Activated CD8-positive, alpha-beta memory T cell treated with anti-CD3 and anti-CD28 coated beads for 36 hours (primary cell): ENCODE results near the gene AKR1E2. TPM values are rescaled to one million over a fixed set of nuclear protein-coding genes. Genes with fewer than 3 reads are reported as not detected.

Experiments used
- CTCF ChIA-PET: fragments of 350-600 bp; sonication (Branson Sonifier 250); formaldehyde crosslinking; loops from one replicate; lab custom pipeline; 2021; ENCODE audit warnings: antibody characterized with exemption; lab: Charles Lee
- POLR2A ChIA-PET: fragments of 350-600 bp; sonication (Branson Sonifier 250); formaldehyde crosslinking; loops from one replicate; lab custom pipeline; 2021; ENCODE audit warnings: antibody characterized with exemption; lab: Charles Lee
- total RNA-seq, 2 experiments: library from RNA; stranded (reverse); gene quantifications; one replicate each; pipeline ENCODE4 v1.2.3, GENCODE V29; 2021

Gene AKR1E2
- total RNA-seq = 1 to 10 TPM; 2.0 to 3.2 TPM

DNA sequence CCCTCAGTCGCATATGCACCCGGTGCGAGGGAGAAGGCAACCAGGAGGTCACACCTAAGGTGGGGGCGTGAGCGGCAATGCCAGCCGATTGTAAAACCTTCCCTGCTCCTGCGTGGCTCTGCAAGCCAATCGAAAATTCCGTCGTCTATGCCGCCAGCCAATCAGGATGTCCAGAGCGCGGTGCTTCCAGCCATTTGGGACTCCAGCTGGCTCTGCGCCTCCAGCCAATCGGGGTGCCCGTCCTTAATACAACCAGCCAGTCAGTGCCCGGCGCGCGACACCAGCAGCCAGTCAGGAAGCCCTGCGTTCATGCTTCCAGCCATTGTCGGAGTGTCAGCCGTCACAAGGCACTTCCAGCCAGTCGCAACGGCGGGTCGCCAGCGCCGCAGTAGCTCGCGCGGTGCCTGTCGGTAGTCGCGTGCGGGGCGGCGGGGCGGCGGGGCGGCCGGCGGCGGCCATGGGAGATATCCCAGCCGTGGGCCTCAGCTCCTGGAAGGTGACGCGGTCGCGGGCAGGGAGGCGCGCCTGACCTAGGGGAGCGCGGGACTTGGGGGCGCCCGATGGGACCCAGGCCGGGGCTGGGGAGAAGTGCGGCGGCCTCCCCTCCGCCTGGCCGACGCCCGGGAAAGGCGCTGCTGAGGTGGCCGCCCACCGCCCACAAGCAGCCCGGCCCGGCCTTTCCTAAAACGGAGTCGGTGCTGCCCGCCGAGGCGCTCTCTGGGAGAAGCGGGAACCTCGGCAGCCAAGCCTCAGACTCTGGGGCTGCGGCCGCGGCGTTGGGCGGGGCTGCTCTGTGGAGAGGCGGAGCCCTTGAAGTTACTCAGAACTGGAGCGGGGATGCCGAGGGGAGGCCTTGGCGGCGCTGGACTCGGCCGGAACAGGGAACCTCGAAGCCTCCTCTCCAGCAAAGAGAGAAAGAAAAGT lies at the start of gene AKR1E2:
AKR1E2 (plus strand) TSS at position 340 of the 924 bp plus-strand sequence; CDS start at position 458, 118 bp downstream.
- ChIA-PET POLR2A (no interaction called here), CTCF (interaction anchor here (1.3 kb wide), 1 partner anchor 12 kb away, joined by 4 read pairs; no protein-coding TSS in a partner anchor)

GRCh38 chr10:4776234-4776638 lies 49.8 kb upstream of the AKR1E2 start:
- ChIA-PET POLR2A (no interaction called here), CTCF (no interaction called here)

DNA sequence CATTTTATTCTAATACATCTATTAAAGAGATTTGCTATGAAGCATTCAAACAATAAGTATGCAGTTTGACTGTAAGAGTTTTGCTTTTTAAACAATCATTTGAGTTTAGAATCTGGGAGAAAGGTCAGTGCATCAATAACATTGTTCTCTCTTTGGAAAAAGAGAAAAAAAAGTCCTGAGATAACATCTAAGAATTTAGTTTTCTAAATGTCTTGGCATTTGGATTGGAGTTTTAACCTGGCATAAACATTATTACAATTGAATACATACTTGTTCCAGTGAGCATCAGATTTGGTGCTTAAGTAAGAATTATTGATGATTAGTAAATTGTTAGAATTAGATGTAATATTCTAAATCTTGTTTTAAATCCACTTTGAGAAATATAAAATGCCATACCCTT lies 47.2 kb upstream of the AKR1E2 start:
- POLR2A ChIA-PET = no interaction called here
- CTCF ChIA-PET = no interaction called here

DNA sequence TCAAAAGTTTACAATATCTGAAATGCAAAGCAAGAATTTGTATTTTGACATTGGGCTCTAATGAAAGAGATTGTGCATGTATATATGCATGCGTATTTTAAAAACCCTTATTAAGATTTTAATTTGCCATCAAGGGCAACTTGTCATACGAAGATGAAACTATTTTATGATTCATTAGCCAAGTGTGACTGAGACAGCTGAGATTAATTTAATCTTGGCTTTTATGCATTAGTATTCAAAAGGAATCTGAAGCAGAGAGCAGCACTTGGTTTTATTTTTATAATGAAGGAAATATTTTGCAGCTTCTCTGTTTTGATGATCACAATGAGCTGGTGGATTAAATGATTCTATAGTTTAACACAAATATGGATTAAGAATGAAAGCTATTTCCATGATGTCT lies 45.9 kb upstream of the AKR1E2 start:
- ChIA-PET CTCF (no interaction called here), POLR2A (no interaction called here)

- CTCF ChIA-PET = no interaction called here
- POLR2A ChIA-PET = no interaction called here
These were observed 45.2 kb upstream of the AKR1E2 start for GRCh38 chr10:4780782-4781181.

GRCh38 chr10:4781955-4782354 lies 44.1 kb upstream of the AKR1E2 start:
- ChIA-PET CTCF (no interaction called here), POLR2A (interaction anchor here (0.6 kb wide), 1 partner anchor 557 kb away, joined by 3 read pairs; no protein-coding TSS in a partner anchor)

DNA sequence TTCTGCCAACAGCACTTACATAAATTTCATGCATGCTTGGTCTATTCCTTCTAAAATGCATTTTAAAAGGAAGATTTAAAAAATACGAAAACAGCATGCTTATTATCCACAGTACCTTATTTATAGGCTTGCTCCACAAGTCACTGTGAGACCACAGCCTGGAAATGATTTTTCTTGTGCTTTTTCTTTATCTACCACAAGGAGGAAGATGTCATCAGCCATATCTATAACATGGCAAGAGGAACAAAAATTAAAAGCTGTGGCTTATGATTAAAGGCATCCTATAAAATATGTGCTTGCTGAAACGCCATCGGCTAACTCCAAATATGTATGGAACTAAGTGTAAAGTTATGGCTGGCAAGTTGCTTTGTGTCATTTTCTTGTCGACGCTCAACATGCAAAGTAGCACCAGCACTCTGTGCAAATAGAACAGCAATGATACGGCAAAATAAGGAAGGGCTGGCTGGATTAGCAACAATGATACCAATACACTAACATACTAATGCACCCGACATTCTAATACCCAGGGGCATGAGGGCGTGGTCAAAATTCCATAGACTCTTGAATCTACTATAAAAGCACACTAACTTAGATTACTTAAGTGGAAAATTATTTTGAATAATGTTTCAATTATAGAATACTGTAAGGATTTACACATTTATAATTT lies 41.2 kb upstream of the AKR1E2 start:
- ChIA-PET CTCF (no interaction called here), POLR2A (no interaction called here)

DNA sequence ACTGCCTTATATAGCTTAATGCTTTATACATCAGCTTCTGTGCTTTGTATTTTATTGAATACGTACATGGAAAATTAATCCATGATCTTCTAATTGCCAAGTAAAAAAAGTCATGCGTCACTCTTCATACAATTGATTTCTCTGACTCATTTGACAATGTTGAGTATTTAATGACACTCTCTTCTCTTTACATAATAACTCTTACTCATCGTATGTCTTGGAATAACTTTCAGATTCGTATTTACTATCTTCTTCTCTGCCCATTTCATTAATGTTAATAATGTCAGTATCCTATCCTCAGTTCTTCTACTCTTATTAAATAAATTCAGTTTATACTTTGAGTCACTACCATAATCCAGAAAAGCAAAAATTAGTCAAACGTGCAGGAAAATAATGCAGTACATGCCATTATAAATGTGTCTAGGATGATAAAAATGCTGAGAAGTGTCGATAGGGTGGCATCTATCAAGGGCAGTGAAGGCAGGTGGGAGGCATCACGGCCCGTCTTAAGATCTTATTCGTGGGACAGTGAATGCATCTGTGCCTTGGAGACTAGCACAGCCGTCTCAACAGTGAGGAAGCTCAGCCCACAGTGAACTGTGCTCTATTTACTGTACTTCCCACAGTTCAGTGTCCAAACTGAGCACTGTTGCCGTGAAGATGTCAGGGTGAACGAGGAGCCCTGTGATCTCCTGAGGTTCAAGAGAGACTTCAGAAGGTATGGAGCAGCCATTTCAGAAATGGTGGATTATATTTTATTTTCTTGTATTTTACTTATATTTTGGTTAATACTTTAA lies 39.8 kb upstream of the AKR1E2 start:
- ChIA-PET POLR2A (no interaction called here), CTCF (no interaction called here)

DNA sequence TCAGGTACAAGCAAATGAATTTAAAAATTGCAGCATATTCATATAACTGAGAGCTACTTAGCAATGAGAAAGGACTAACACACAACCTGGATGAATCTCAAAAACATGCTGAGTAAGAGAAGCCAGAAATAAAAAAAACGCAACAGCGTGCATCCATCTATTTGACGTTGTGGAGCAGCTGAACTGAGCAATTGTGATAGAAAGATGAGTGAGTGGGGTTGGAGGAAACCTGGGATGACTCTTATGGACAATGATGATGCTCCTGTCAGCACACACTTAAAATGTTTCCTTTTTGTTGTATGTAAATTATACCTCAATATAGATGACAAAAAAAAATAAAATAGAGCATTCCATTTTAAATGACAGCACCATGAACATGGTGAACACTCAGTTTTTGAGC lies 36.0 kb upstream of the AKR1E2 start:
- CTCF ChIA-PET = no interaction called here
- POLR2A ChIA-PET = no interaction called here

DNA sequence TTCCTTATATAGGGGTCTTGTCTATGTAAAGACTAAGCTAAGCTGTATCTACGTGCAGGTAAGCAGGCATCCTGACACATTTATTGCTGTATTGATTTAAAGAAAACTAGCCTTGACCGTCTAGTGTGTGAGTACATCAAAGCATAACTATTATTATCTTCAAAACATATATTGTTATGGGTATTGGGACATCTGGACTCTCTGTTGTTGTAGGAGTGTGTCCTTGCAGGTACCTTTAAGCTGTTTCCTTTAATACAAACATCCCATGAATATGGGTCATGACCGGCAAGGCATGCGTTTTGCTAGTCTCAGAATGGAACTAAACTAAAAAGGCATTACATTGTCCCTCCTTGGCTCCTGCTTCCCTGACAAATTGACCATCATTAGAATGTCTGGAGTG lies 35.1 kb upstream of the AKR1E2 start:
- ChIA-PET CTCF (no interaction called here), POLR2A (no interaction called here)

DNA sequence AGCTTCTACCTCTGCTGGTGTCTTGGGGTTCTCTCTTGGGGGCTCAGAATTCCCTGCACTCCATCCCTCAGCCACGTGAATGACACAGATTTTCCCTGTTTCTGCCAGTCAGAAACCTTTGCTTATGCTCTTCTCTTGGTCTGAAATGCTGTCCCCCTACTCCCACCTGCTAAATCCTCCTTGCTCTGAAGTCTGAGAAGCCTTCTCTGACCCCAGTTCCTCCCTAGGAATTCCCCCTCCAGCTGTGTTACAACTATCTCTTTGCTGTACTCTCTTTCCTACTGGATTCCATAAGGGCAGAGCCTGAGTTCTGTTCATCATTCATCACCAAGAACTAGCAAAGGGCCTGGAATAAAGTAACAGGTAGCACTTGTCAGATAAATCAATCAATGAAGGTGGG lies 33.6 kb upstream of the AKR1E2 start:
- POLR2A ChIA-PET = no interaction called here
- CTCF ChIA-PET = no interaction called here

GRCh38 chr10:4801405-4801804 lies 24.6 kb upstream of the AKR1E2 start:
- ChIA-PET POLR2A (no interaction called here), CTCF (no interaction called here)

- CTCF ChIA-PET = interaction anchor here (1.1 kb wide), 1 partner anchor 12 kb away, joined by 3 read pairs; no protein-coding TSS in a partner anchor
- POLR2A ChIA-PET = no interaction called here
These were observed 23.1 kb upstream of the AKR1E2 start for GRCh38 chr10:4802711-4803487.

GRCh38 chr10:4803822-4804221 lies 22.2 kb upstream of the AKR1E2 start:
- POLR2A ChIA-PET = no interaction called here
- CTCF ChIA-PET = interaction anchor here (1.1 kb wide), 1 partner anchor 11 kb away, joined by 3 read pairs; no protein-coding TSS in a partner anchor

GRCh38 chr10:4804465-4804864 lies 21.5 kb upstream of the AKR1E2 start:
- ChIA-PET CTCF (no interaction called here), POLR2A (no interaction called here)

DNA sequence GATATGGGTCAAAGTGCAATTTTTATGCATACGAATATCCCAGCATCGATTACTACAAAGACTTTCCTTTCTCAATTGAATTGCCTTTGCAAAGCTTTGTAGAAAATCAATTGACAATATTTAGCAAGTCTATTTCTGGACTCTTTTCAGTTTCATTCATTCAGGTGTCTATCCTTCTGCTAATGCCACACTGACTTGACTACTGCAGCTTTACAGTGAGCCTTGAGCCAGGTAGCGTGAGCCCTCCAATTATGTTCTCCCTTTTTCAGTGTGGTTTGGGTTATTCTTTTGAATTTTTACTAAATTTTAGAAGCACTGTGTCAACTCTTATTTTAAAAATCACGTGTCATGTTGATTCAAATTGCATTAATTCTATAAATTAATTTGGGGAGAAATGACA lies 19.5 kb upstream of the AKR1E2 start:
- ChIA-PET CTCF (interaction anchor here (1.0 kb wide), 1 partner anchor 9 kb away, joined by 3 read pairs; no protein-coding TSS in a partner anchor), POLR2A (no interaction called here)

GRCh38 chr10:4807761-4808507 lies 18.1 kb upstream of the AKR1E2 start:
- POLR2A ChIA-PET = no interaction called here
- CTCF ChIA-PET = no interaction called here

- ChIA-PET POLR2A (no interaction called here), CTCF (interaction anchor here (0.6 kb wide), 1 partner anchor 10 kb away, joined by 3 read pairs; no protein-coding TSS in a partner anchor)
These were observed 16.9 kb upstream of the AKR1E2 start for GRCh38 chr10:4809156-4809555.
